Measurements from ENCODE around the gene FIBCD1. TPM values are rescaled to one million over a fixed set of nuclear protein-coding genes. Genes with fewer than 3 reads are reported as not detected.

The FIBCD1 gene
- total RNA-seq, 1 experiment from 2014 or later, result 6.6 TPM

GRCh38 chr9:130927995-130928900 lies 10.8 kb downstream of the FIBCD1 start:
- no peak for DNase-seq (ENCODE audit: low spot score)
- TF ChIP-seq E2F5 (CRISPR knock-in tag; IDR thresholded peaks at IDR 0.05), result no peak
- TF ChIP-seq USF2 (CRISPR knock-in tag; IDR thresholded peaks at IDR 0.05), result no peak
- no peak for TF ChIP-seq SMAD3 (CRISPR knock-in tag; IDR thresholded peaks at IDR 0.05; ENCODE audit: borderline replicate concordance)
- no peak for TF ChIP-seq HMGA2 (CRISPR knock-in tag; IDR thresholded peaks at IDR 0.05)
- TF ChIP-seq NR2C2 (CRISPR knock-in tag; IDR thresholded peaks at IDR 0.05), result no peak
- TF ChIP-seq JUN (CRISPR knock-in tag; IDR thresholded peaks at IDR 0.05), result no peak
- no peak for TF ChIP-seq EMX1 (CRISPR knock-in tag; IDR thresholded peaks at IDR 0.05)
- no peak for TF ChIP-seq IRF2 (CRISPR knock-in tag; IDR thresholded peaks at IDR 0.05; ENCODE audit: borderline replicate concordance, low read depth)
- TF ChIP-seq ZNF416 (CRISPR knock-in tag; IDR thresholded peaks at IDR 0.05), result no peak
- no peak for TF ChIP-seq ERG (CRISPR knock-in tag; IDR thresholded peaks at IDR 0.05)
- no peak for TF ChIP-seq AR (CRISPR knock-in tag; IDR thresholded peaks at IDR 0.05)
- no peak for TF ChIP-seq PREB (CRISPR knock-in tag; IDR thresholded peaks at IDR 0.05; ENCODE audit: borderline replicate concordance)

GRCh38 chr9:130927338-130927737 lies 11.7 kb downstream of the FIBCD1 start:
- no peak; the same call in 1 of the 2 replicates for ATAC-seq
- no peak for DNase-seq (ENCODE audit: low spot score)
- H3K9me3 Mint-ChIP-seq, result no peaks in the 10 kb centered on the region
- ChIA-PET POLR2A (no interaction called here), CTCF (interaction anchor here (0.7 to 3.0 kb wide), 7 partner anchors 9 to 79 kb away, joined by 3 to 9 read pairs (median 3); no protein-coding TSS in a partner anchor)
- H3K4me3 Mint-ChIP-seq, result no peak overlapping the region
- no peaks in the 10 kb centered on the region for H3K27me3 Mint-ChIP-seq (ENCODE audit: low read depth)
- H3K27ac Mint-ChIP-seq, result no peak overlapping the region
- H3K4me1 Mint-ChIP-seq, result peaks cover 16% of the 10 kb centered on the region
- H3K36me3 Mint-ChIP-seq, result no peaks in the 10 kb centered on the region
- TF ChIP-seq E2F5 (CRISPR knock-in tag; IDR thresholded peaks at IDR 0.05) (no peak), GRHL2 (CRISPR knock-in tag; IDR thresholded peaks at IDR 0.05; ENCODE audit: insufficient replicate concordance, severe bottlenecking) (no peak), AR (CRISPR knock-in tag; IDR thresholded peaks at IDR 0.05) (no peak), ZNF138 (CRISPR knock-in tag; conservative IDR thresholded peaks at IDR 0.05) (no peak), ZNF425 (CRISPR knock-in tag; conservative IDR thresholded peaks at IDR 0.05) (no peak)

More at GRCh38 chr9:130927995-130928900, 10.8 kb downstream of the FIBCD1 start:
- no peak for ATAC-seq
- H3K27ac Mint-ChIP-seq, result no peak overlapping the region; the same call in 1 of the 2 replicates
- H3K36me3 Mint-ChIP-seq, result no peaks in the 10 kb centered on the region
- H3K27me3 Mint-ChIP-seq (ENCODE audit: low read depth), result no peaks in the 10 kb centered on the region; the same call in 1 of the 2 replicates
- CTCF ChIA-PET, result interaction anchor here (0.5 to 3.0 kb wide), 8 partner anchors 8 to 118 kb away, joined by 3 to 9 read pairs (median 3); no protein-coding TSS in a partner anchor
- H3K4me1 Mint-ChIP-seq, result peaks cover 16% of the 10 kb centered on the region
- POLR2A ChIA-PET, result no interaction called here
- H3K9me3 Mint-ChIP-seq, result no peaks in the 10 kb centered on the region
- no peak overlapping the region for H3K4me3 Mint-ChIP-seq
